Thymus (tissue), 11 donors: Measurements from ENCODE around the gene OSTF1. TPM values are rescaled to one million over a fixed set of nuclear protein-coding genes. Genes with fewer than 3 reads are reported as not detected.

Experiments
- DNase-seq, 9 donors: peaks; one replicate each; pipeline ENCODE4 v3.0.0-alpha.2; 2013; ENCODE audit warnings: low spot score in 9 of 9, low read depth in 6 of 9, missing footprints in 1 of 9
- H3K27ac ChIP-seq, 2 donors: one replicate each; pipeline ENCODE4 v1.5.1; 2013; ENCODE audit warnings: control low read depth in 1 of 2, low read depth in 1 of 2, low read length in 1 of 2, mild to moderate bottlenecking in 1 of 2, moderate library complexity in 1 of 2
- H3K27me3 ChIP-seq, 2 donors: one replicate each; pipeline ENCODE4 v1.5.1; 2013; ENCODE audit warnings: low read length in 1 of 2; ENCODE audit not compliant: control insufficient read depth in 2 of 2, insufficient read depth in 1 of 2
- H3K36me3 ChIP-seq, 2 donors: one replicate each; pipeline ENCODE4 v1.5.1; 2013; ENCODE audit warnings: low read length in 1 of 2, mild to moderate bottlenecking in 1 of 2, moderate library complexity in 1 of 2; ENCODE audit not compliant: control insufficient read depth in 2 of 2, insufficient read depth in 2 of 2
- H3K4me1 ChIP-seq, 2 donors: one replicate each; pipeline ENCODE4 v1.5.1; 2013; ENCODE audit warnings: low read length in 2 of 2; ENCODE audit not compliant: control insufficient read depth in 2 of 2, insufficient read depth in 2 of 2
- H3K4me3 ChIP-seq, 2 donors: one replicate each; pipeline ENCODE4 v1.5.1; 2013; ENCODE audit warnings: low read length in 2 of 2, control low read depth in 1 of 2, mild to moderate bottlenecking in 1 of 2
- H3K9me3 ChIP-seq, 2 donors: one replicate each; pipeline ENCODE4 v1.5.1; 2013; ENCODE audit warnings: low read length in 1 of 2, mild to moderate bottlenecking in 1 of 2; ENCODE audit not compliant: control insufficient read depth in 2 of 2, insufficient read depth in 1 of 2
- WGBS: extraction: QIAGEN DNeasy Blood & Tissue Kit; methylation state at CpG from one replicate; pipeline ENCODE4 v1.1.7; 2013; 5-methylcytosine and 5-hydroxymethylcytosine counted together
- polyA plus RNA-seq: library from polyadenylated mRNA; stranded (reverse); fragments of 200-250 nt; gene quantifications from one replicate; pipeline ENCODE4 v1.2.3, GENCODE V29; 2013
- total RNA-seq: library from RNA; stranded (reverse); fragments of 120-200 nt; gene quantifications from one replicate; pipeline ENCODE4 v1.2.4, GENCODE V29; 2013
- donor health status: healthy.

Gene OSTF1
- total and polyA plus RNA-seq, 2 donors, result 54.8 to 80.5 TPM

GRCh38 chr9:75161116-75161857 lies 73.0 kb downstream of the OSTF1 start:
- Histone ChIP-seq H3K36me3 (no peaks in the 10 kb centered on the region), H3K4me3 (no peak overlapping the region), H3K9me3 (no peaks in the 10 kb centered on the region), H3K4me1 (no peaks in the 10 kb centered on the region), H3K27ac (no peak overlapping the region), H3K27me3 (no peaks in the 10 kb centered on the region)
- DNase-seq, result no peak
- over 99% methylated on average over 2 of the region's 2 CpGs for whole genome bisulfite sequencing

DNA sequence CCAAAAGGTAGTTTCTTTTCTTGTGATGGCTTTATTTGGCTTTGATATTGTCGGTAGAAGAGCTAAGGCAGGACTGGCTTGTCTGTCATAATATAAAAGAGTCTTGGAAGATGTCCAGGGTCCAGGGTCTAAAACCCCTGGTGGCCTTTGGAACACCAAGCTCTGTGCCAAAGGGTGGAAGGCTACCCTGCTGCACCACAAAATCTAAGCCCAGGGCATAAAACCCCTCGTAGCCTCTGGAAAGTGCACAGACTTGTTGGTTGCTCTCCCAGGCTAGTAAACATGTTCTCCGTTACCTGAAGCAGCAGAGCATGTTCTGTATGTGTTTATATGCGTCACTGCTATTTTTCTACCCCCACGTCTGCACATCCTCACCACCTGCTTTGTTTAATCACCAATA lies 75.5 kb downstream of the OSTF1 start:
- no peak overlapping the region for H3K4me3 ChIP-seq
- no peak overlapping the region for H3K27ac ChIP-seq
- no peaks in the 10 kb centered on the region for H3K4me1 ChIP-seq
- 96% methylated on average over 5 of the region's 5 CpGs for WGBS
- DNase-seq, result no peak
- H3K36me3 ChIP-seq, result no peaks in the 10 kb centered on the region
- H3K27me3 ChIP-seq, result no peaks in the 10 kb centered on the region
- no peaks in the 10 kb centered on the region for H3K9me3 ChIP-seq

DNA sequence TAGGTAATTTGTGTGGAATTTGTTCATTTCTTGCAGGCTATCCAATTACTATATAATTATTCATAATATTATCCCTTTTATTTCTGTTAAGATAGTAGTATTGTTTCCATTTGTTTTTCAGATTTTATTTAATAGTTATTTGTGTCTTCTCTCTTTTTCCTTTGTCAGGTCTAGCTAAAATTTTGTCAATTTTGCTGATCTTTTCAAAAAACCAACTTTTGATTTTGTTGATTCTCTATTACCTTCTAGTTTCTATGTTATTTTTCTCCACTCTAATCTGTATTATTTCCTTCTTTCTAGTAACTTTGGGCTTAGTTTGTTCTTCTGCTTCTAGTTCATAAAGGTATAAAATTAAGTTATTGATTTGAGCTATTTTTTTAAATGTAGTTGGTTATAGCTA lies 76.3 kb downstream of the OSTF1 start:
- H3K9me3 ChIP-seq, result no peaks in the 10 kb centered on the region
- H3K27me3 ChIP-seq, result no peaks in the 10 kb centered on the region
- no peaks in the 10 kb centered on the region for H3K36me3 ChIP-seq
- H3K27ac ChIP-seq, result no peak overlapping the region
- H3K4me1 ChIP-seq, result no peaks in the 10 kb centered on the region
- no peak for DNase-seq
- H3K4me3 ChIP-seq, result no peak overlapping the region

- Histone ChIP-seq H3K27me3 (no peaks in the 10 kb centered on the region), H3K9me3 (no peaks in the 10 kb centered on the region), H3K4me1 (no peaks in the 10 kb centered on the region), H3K4me3 (no peak overlapping the region), H3K36me3 (no peaks in the 10 kb centered on the region), H3K27ac (no peak overlapping the region)
- WGBS, result 100% methylated on average over 1 of the region's 1 CpG
- no peak for DNase-seq
Measured at GRCh38 chr9:75167281-75167680, 79.0 kb downstream of the OSTF1 start.

DNA sequence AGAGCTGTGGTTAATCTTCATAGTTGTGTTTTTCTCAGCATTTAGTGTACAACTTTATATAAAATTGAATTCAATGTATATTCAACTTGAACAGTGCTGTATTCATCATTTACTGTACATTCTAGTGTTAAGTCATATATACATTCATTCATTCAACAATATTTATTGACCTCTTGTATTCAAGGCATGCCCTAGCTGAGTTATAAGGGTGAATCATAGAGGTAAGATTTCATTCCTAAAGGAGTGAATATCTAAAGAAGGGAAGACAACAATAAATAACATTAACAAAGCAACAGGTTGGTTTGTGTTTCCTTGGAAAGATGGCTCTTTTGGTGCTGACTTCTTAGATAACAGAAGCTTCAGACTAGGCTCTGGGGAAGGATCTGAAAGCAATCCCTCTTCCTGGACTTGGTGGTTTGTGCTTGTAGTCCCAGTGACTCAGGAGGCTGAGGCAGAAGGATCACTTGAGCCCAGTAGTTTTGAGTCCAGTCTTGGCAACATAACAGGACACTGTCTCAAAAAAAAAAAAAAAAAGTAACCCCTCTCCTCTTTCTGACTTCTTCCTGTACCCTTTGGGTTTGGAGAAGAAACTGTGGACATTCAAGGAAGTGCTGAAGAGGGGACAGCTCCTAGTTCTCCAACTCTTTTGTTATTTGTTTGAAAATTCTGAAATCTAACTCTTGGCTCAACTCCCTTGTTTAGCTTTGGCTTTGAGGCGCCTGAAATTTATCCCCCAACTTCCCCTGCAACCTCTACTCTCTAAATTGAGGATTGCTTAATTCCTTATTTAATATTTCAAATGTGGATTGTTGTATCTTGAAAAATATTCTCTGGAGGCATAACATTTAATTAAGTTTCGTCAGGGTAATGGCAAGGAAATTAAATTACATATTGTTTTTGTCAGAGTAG lies 80.2 kb downstream of the OSTF1 start:
- no peak overlapping the region for H3K4me3 ChIP-seq
- no peak for DNase-seq
- no peak overlapping the region for H3K27ac ChIP-seq
- WGBS, result 94% methylated on average over 2 of the region's 2 CpGs
- no peaks in the 10 kb centered on the region for H3K9me3 ChIP-seq
- no peaks in the 10 kb centered on the region for H3K36me3 ChIP-seq
- no peaks in the 10 kb centered on the region for H3K27me3 ChIP-seq
- no peaks in the 10 kb centered on the region for H3K4me1 ChIP-seq

GRCh38 chr9:75169623-75170022 lies 81.3 kb downstream of the OSTF1 start:
- no peak overlapping the region for H3K27ac ChIP-seq

DNA sequence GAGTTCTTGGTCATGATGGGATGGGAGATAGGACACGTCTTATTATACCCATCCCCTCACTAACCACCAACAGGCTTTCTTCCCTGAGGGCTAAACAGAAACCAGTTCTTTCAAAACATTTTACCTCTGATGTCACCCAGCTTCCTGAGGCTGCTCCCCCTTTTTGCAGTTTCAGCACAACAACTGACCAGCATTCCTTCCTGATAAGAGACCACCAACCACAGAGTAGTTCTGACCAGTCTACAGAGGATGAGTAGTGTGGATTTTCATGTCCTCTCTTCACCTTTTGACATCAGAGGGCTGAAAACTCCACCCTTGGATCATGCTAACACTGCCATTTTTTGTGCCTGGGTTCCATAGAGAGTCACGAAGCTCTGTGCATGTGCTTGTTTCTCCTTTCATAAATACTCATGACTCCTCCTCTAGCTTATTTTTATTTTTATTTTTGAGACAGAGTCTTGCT lies 82.6 kb downstream of the OSTF1 start:
- WGBS, result 93% methylated on average over 2 of the region's 2 CpGs
- Histone ChIP-seq H3K9me3 (no peaks in the 10 kb centered on the region), H3K27ac (no peak overlapping the region), H3K4me1 (no peaks in the 10 kb centered on the region), H3K4me3 (no peak overlapping the region), H3K36me3 (no peaks in the 10 kb centered on the region), H3K27me3 (no peaks in the 10 kb centered on the region)
- no peak for DNase-seq

More at GRCh38 chr9:75169623-75170022, 81.3 kb downstream of the OSTF1 start:
- H3K36me3 ChIP-seq, result no peaks in the 10 kb centered on the region
- H3K9me3 ChIP-seq, result no peaks in the 10 kb centered on the region
- 99% methylated on average over 4 of the region's 4 CpGs for WGBS
- DNase-seq, result no peak
- no peaks in the 10 kb centered on the region for H3K27me3 ChIP-seq
- no peak overlapping the region for H3K4me3 ChIP-seq
- no peaks in the 10 kb centered on the region for H3K4me1 ChIP-seq

GRCh38 chr9:75175395-75175794 lies 87.1 kb downstream of the OSTF1 start:
- 96% methylated on average over 6 of the region's 6 CpGs for WGBS
- H3K4me1 ChIP-seq, result no peaks in the 10 kb centered on the region
- no peak overlapping the region for H3K4me3 ChIP-seq
- no peak for DNase-seq
- no peaks in the 10 kb centered on the region for H3K9me3 ChIP-seq
- H3K36me3 ChIP-seq, result no peaks in the 10 kb centered on the region
- no peak overlapping the region for H3K27ac ChIP-seq
- H3K27me3 ChIP-seq, result no peaks in the 10 kb centered on the region

DNA sequence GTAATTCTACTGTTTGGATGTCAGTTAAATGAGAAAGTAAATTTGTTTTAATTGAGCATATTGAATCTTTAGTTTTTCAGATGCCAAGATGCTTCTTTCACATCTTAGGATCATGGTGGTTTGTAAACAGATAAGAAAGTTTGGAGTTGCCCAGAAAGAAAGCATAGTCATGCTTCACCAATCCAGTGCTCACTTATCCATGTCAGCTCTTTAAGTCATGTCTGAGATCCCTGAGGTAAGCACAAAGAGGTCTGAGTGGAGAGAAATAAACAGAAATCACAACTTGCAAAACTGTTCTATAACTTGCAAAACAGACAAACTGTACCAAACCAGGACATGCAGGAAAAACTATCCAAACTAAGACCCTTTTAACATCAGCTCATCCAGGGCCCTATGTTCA lies 87.7 kb downstream of the OSTF1 start:
- DNase-seq, result no peak
- H3K9me3 ChIP-seq, result no peaks in the 10 kb centered on the region
- no peak overlapping the region for H3K4me3 ChIP-seq
- H3K27ac ChIP-seq, result no peak overlapping the region
- no peaks in the 10 kb centered on the region for H3K36me3 ChIP-seq
- no peaks in the 10 kb centered on the region for H3K27me3 ChIP-seq
- H3K4me1 ChIP-seq, result no peaks in the 10 kb centered on the region
